OCI-LY3 (cell line): Measurements from ENCODE around the gene SLC25A6.
"Not testable (repeated sequence)": the region's sequence is repeated elsewhere in the genome, so short reads cannot be mapped to it uniquely, and the experiment has no call there.

Experiments
- H2AFZ ChIP-seq: fragments of 200-600, 300-600 bp; shearing (Covaris generic); 2 replicates; pipeline ENCODE4 v1.6.0; 2014; ENCODE audit warnings: antibody characterized with exemption, low read depth, low read length
- H3K27ac ChIP-seq: fragments of 200-600, 300-600 bp; sonication (generic); 2 replicates; pipeline ENCODE4 v1.5.1; 2014; ENCODE audit warnings: mild to moderate bottlenecking, low read length, moderate library complexity, mixed read lengths
- H3K27me3 ChIP-seq: fragments of 200-600, 300-600 bp; sonication (generic); 2 replicates; pipeline ENCODE4 v1.6.1; 2014; ENCODE audit warnings: low read depth, low read length, mixed read lengths
- H3K36me3 ChIP-seq: fragments of 200-600, 300-600 bp; sonication (generic); replicated peaks from 2 replicates; pipeline ENCODE3; 2014; ENCODE audit warnings: low read depth, low read length, mixed read lengths
- H3K4me1 ChIP-seq: fragments of 300-600, 200-600 bp; sonication (generic); 2 replicates; pipeline ENCODE4 v1.6.1; 2014; ENCODE audit warnings: low read length, mixed read lengths
- H3K4me2 ChIP-seq: fragments of 200-600, 300-600 bp; sonication (generic); 2 replicates; pipeline ENCODE4 v1.6.1; 2014; ENCODE audit warnings: low read length, mixed read lengths
- H3K4me3 ChIP-seq: fragments of 300-600, 200-600 bp; sonication (generic); 2 replicates; pipeline ENCODE4 v1.5.1; 2014; ENCODE audit warnings: antibody characterized with exemption, mild to moderate bottlenecking, low read length, moderate library complexity
- H3K79me2 ChIP-seq: fragments of 300-600, 200-600 bp; shearing (Covaris generic); 2 replicates; pipeline ENCODE4 v1.6.1; 2014; ENCODE audit warnings: mild to moderate bottlenecking, low read length, mixed read lengths
- H3K9ac ChIP-seq: fragments of 300-600, 200-600 bp; shearing (Covaris generic); 2 replicates; pipeline ENCODE4 v1.6.0; 2014; ENCODE audit warnings: mild to moderate bottlenecking, low read length, moderate library complexity
- H3K9me3 ChIP-seq: fragments of 200-600, 300-600 bp; shearing (Covaris generic); 2 replicates; pipeline ENCODE4 v1.6.1; 2014; ENCODE audit warnings: low read length, mixed read lengths; ENCODE audit not compliant: insufficient read depth
- H4K20me1 ChIP-seq: fragments of 200-600, 300-600 bp; sonication (generic); 2 replicates; pipeline ENCODE4 v1.6.1; 2016; ENCODE audit warnings: low read length, mixed read lengths; ENCODE audit not compliant: insufficient read depth
- CTCF ChIP-seq: fragments of 200-600, 300-600 bp; sonication (generic); IDR thresholded peaks from 2 replicates; pipeline ENCODE4 v1.5.1; 2014; ENCODE audit warnings: antibody characterized with exemption, low read length, low read depth
- EZH2phosphoT487 ChIP-seq: fragments of 200-600 bp; shearing (Covaris generic); IDR thresholded peaks from 2 replicates; pipeline ENCODE4 v1.6.1; 2018; ENCODE audit warnings: antibody characterized with exemption, mixed run types, low read depth

SLC25A6 gene

DNA sequence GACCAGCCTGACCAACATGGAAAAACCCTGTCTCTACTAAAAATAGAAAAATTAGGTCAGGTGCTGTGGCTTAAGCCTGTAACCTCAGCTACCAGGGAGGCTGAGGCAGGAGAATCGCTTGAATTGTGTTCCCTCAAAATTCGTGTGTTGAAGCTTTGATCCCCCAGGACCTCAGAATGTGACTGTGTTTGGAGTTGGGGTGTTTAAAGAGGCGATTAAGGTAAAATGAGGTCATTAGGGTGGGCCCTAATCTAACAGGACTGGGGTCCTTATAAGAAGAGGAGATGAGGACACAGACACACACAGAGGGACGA is 23.6 kb downstream of the SLC25A6 start:
- no peaks in the 10 kb centered on the region for H4K20me1 ChIP-seq
- H3K9ac ChIP-seq, result no peak overlapping the region
- H3K4me3 ChIP-seq, result no peak overlapping the region
- H3K27me3 ChIP-seq, result no peaks in the 10 kb centered on the region
- no peaks in the 10 kb centered on the region for H3K9me3 ChIP-seq
- no peaks in the 10 kb centered on the region for H3K4me1 ChIP-seq
- H3K27ac ChIP-seq, result no peak overlapping the region
- no peaks in the 10 kb centered on the region for H3K36me3 ChIP-seq
- no peak overlapping the region for H2AFZ ChIP-seq
- no peaks in the 10 kb centered on the region for H3K79me2 ChIP-seq
- TF ChIP-seq EZH2phosphoT487, result no peak
- no peak for TF ChIP-seq CTCF
- no peak overlapping the region for H3K4me2 ChIP-seq

DNA sequence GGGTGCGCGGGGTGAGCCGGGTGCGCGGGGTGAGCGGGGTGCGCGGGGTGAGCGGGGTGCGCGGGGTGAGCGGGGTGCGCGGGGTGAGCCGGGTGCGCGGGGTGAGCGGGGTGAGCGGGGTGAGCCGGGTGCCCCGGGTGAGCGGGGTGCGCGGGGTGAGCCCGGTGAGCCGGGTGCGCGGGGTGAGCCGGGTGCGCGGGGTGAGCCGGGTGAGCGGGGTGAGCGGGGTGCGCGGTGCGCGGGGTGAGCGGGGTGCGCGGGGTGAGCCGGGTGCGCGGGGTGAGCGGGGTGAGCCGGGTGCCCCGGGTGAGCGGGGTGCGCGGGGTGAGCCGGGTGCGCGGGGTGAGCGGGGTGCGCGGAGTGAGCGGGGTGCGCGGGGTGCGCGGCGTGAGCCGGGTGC is 25.6 kb downstream of the SLC25A6 start:
- not testable (repeated sequence) for H3K79me2 ChIP-seq, H3K4me1 ChIP-seq, H3K9me3 ChIP-seq, H4K20me1 ChIP-seq, H3K36me3 ChIP-seq, H3K4me2 ChIP-seq, H3K4me3 ChIP-seq, H3K9ac ChIP-seq, H3K27ac ChIP-seq, H3K27me3 ChIP-seq, H2AFZ ChIP-seq

GRCh38 chrX:1361910-1362309 is 30.0 kb downstream of the SLC25A6 start:
- H3K27ac ChIP-seq, result no peak overlapping the region
- H3K4me2 ChIP-seq, result no peak overlapping the region
- H3K9ac ChIP-seq, result no peak overlapping the region
- TF ChIP-seq EZH2phosphoT487 (no peak), CTCF (no peak)
- H3K36me3 ChIP-seq, result peaks cover 4% of the 10 kb centered on the region
- H3K4me1 ChIP-seq, result no peaks in the 10 kb centered on the region
- no peaks in the 10 kb centered on the region for H3K79me2 ChIP-seq
- no peak overlapping the region for H3K4me3 ChIP-seq
- H2AFZ ChIP-seq, result no peak overlapping the region
- no peaks in the 10 kb centered on the region for H3K9me3 ChIP-seq
- H3K27me3 ChIP-seq, result no peaks in the 10 kb centered on the region
- no peaks in the 10 kb centered on the region for H4K20me1 ChIP-seq

- Histone ChIP-seq H3K4me3 (no peak overlapping the region), H3K27ac (no peak overlapping the region), H4K20me1 (no peaks in the 10 kb centered on the region), H3K4me1 (no peaks in the 10 kb centered on the region), H2AFZ (no peak overlapping the region), H3K79me2 (no peaks in the 10 kb centered on the region), H3K9ac (no peak overlapping the region), H3K4me2 (no peak overlapping the region), H3K36me3 (peaks cover 4% of the 10 kb centered on the region), H3K27me3 (no peaks in the 10 kb centered on the region), H3K9me3 (no peaks in the 10 kb centered on the region)
- no peak for TF ChIP-seq EZH2phosphoT487
- TF ChIP-seq CTCF, result no peak
Observed at GRCh38 chrX:1361275-1361674, 30.6 kb downstream of the SLC25A6 start.

DNA sequence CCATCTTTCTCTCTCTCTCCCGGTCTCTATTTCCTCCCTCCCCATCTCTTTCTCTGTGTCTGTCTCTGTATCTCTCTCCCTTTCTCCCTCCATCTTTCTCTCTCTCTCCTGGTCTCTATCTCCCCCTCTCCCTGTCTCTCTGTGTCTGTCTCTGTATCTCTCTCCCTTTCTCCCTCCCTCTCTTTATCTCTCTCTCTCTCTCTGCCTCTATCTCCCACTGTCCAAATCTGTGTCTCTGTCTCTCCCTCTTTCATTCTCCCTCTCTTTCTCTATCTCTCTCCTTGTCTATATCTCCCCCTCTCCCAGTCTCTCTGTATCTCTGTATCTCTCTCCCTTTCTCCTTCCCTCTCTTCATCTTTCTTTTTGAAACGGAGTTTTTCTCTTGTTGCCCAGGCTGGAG is 31.7 kb downstream of the SLC25A6 start:
- Histone ChIP-seq H2AFZ (no peak overlapping the region), H3K79me2 (no peaks in the 10 kb centered on the region), H3K27ac (no peak overlapping the region), H4K20me1 (no peaks in the 10 kb centered on the region), H3K27me3 (no peaks in the 10 kb centered on the region), H3K4me1 (peaks cover 7% of the 10 kb centered on the region; the same call in 1 of the 2 replicates), H3K9me3 (no peaks in the 10 kb centered on the region), H3K9ac (no peak overlapping the region), H3K4me2 (no peak overlapping the region), H3K4me3 (no peak overlapping the region), H3K36me3 (peaks cover 4% of the 10 kb centered on the region)
- TF ChIP-seq CTCF (no peak), EZH2phosphoT487 (no peak)
